HepG2 (cell line): Measurements from ENCODE around the gene PPP1CA. TPM values are rescaled to one million over a fixed set of nuclear protein-coding genes. Genes with fewer than 3 reads are reported as not detected.

ENCODE experiments used
- KDM5A ChIP-seq: fragments of 200-600 bp; sonication (generic); IDR thresholded peaks from 2 replicates; pipeline ENCODE4 v1.7.0; 2018; ENCODE audit warnings: antibody characterized with exemption, mild to moderate bottlenecking, low read length, borderline replicate concordance
- ZNF333 ChIP-seq: sonication (generic); formaldehyde crosslinking; IDR thresholded peaks from 2 replicates; pipeline ENCODE4 v1.4.0; 2020; ENCODE audit warnings: mild to moderate bottlenecking, missing genetic modification reagents, borderline replicate concordance
- ZNF549 ChIP-seq: sonication (generic); formaldehyde crosslinking; IDR thresholded peaks from 2 replicates; pipeline ENCODE4 v1.5.0; 2020; ENCODE audit warnings: missing genetic modification reagents
- ZNF644 ChIP-seq: IDR thresholded peaks from 2 replicates; pipeline ENCODE4 v1.6.1; 2016; ENCODE audit warnings: low read depth
- ZNF766 ChIP-seq: sonication (generic); formaldehyde crosslinking; IDR thresholded peaks from 2 replicates; pipeline ENCODE4 v1.5.0; 2020; ENCODE audit warnings: missing genetic modification reagents, borderline replicate concordance
- ZNF776 ChIP-seq: sonication (generic); formaldehyde crosslinking; IDR thresholded peaks from 2 replicates; pipeline ENCODE4 v1.4.0; 2020; ENCODE audit warnings: mild to moderate bottlenecking, missing genetic modification reagents
- polyA plus RNA-seq, 8 experiments: library from polyadenylated mRNA; depleted of rRNA in 3 of 8; stranded (reverse) in 7 of 8; unstranded in 1 of 8; fragments of >200 nt; fragmentation: Illumina TruSeq in 4 of 8; extraction: Trizol in 4 of 8; gene quantifications; 2 replicates each; pipeline versions ENCODE4 v1.2.1 to v1.2.3, GENCODE V29; 2011 to 2016; ENCODE audit warnings: low read depth in 4 of 8, missing spikeins in 1 of 8, mixed read lengths in 1 of 8; ENCODE audit not compliant: insufficient read depth in 1 of 8
- total RNA-seq, 5 experiments: library from RNA; depleted of rRNA; stranded (reverse); fragments of >200 nt; fragmentation: Illumina TruSeq; extraction: Trizol; gene quantifications; 2 replicates each; pipeline ENCODE4 v1.2.3, GENCODE V29; 2016; ENCODE audit warnings: low read depth in 1 of 5
- TF ChIP-seq, protein P1 (sequence below): sonication (generic); formaldehyde crosslinking; IDR thresholded peaks from 2 replicates; pipeline ENCODE4 v1.9.0; 2022; ENCODE audit warnings: missing genetic modification reagents, mild to moderate bottlenecking, borderline replicate concordance
- TF ChIP-seq, protein P2 (sequence below): sonication (generic); formaldehyde crosslinking; IDR thresholded peaks from 2 replicates; pipeline ENCODE4 v1.4.0; 2020; ENCODE audit warnings: missing genetic modification reagents, borderline replicate concordance
- TF ChIP-seq, protein P3 (sequence below): sonication (generic); formaldehyde crosslinking; IDR thresholded peaks from 2 replicates; pipeline ENCODE4 v1.5.1; 2020; ENCODE audit warnings: mild to moderate bottlenecking, missing genetic modification reagents
- TF ChIP-seq, protein P4 (sequence below): sonication (generic); formaldehyde crosslinking; IDR thresholded peaks from 2 replicates; pipeline ENCODE4 v1.4.0; 2020; ENCODE audit warnings: mild to moderate bottlenecking, low read depth, missing genetic modification reagents
- TF ChIP-seq, protein P5 (sequence below): sonication (generic); formaldehyde crosslinking; IDR thresholded peaks from 2 replicates; pipeline ENCODE4 v1.4.0; 2020; ENCODE audit warnings: missing genetic modification reagents, mild to moderate bottlenecking, borderline replicate concordance
- TF ChIP-seq, protein P6 (sequence below): sonication (generic); formaldehyde crosslinking; IDR thresholded peaks from 2 replicates; pipeline ENCODE4 v1.4.0; 2020; ENCODE audit warnings: mild to moderate bottlenecking, missing genetic modification reagents

The PPP1CA gene
- total and polyA plus RNA-seq, 2 of the 13 experiments (the other 11 are each of a cell fraction or from before 2014, with no cell fraction given), result 149 to 170 TPM

DNA sequence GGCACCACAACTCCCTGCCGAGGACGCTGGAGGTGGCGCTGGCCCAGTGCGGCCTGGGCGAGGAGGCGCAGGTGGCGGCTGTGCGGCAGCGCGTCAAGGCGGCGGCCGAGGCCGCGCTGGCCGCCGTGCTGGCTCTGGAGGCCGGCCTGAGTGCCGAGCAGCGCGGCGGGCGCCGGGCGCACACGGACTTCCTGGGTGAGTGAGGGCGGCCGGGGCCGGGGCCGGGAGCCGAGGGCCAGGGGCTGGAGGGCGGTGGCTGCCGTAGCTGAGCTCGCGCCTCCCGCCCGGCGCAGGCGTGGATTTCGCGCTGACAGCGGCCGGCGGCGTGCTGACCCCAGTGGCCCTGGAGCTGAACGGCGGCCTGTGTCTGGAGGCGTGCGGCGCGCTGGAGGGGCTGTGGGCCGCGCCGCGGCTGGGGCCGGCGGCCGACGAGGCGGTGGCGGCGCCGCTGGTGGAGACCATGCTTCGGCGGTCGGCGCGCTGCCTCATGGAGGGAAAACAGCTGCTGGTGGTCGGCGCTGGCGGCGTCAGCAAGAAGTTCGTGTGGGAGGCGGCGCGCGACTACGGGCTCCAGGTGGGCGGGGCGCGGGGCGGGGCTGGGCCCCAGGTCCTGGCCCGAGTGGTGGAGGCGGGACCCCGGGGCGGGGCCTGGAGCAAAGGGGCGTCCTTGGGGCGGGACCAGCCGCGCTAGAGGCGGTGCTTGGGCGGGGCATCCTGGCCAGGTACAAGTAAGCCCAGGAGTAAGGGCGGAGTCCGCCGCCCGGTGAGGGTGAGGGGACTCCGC lies 19.2 kb upstream of the PPP1CA start (continued):
- TF ChIP-seq, protein P1, sequence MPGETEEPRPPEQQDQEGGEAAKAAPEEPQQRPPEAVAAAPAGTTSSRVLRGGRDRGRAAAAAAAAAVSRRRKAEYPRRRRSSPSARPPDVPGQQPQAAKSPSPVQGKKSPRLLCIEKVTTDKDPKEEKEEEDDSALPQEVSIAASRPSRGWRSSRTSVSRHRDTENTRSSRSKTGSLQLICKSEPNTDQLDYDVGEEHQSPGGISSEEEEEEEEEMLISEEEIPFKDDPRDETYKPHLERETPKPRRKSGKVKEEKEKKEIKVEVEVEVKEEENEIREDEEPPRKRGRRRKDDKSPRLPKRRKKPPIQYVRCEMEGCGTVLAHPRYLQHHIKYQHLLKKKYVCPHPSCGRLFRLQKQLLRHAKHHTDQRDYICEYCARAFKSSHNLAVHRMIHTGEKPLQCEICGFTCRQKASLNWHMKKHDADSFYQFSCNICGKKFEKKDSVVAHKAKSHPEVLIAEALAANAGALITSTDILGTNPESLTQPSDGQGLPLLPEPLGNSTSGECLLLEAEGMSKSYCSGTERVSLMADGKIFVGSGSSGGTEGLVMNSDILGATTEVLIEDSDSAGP (CRISPR knock-in tag), result no peak
- no peak for TF ChIP-seq ZNF549 (CRISPR knock-in tag)
- TF ChIP-seq KDM5A, result no peak
- no peak for TF ChIP-seq ZNF333 (CRISPR knock-in tag)
- TF ChIP-seq ZNF766 (CRISPR knock-in tag), result peak; percentile 49; the same call in 1 of the 2 replicates
- TF ChIP-seq, protein P2, sequence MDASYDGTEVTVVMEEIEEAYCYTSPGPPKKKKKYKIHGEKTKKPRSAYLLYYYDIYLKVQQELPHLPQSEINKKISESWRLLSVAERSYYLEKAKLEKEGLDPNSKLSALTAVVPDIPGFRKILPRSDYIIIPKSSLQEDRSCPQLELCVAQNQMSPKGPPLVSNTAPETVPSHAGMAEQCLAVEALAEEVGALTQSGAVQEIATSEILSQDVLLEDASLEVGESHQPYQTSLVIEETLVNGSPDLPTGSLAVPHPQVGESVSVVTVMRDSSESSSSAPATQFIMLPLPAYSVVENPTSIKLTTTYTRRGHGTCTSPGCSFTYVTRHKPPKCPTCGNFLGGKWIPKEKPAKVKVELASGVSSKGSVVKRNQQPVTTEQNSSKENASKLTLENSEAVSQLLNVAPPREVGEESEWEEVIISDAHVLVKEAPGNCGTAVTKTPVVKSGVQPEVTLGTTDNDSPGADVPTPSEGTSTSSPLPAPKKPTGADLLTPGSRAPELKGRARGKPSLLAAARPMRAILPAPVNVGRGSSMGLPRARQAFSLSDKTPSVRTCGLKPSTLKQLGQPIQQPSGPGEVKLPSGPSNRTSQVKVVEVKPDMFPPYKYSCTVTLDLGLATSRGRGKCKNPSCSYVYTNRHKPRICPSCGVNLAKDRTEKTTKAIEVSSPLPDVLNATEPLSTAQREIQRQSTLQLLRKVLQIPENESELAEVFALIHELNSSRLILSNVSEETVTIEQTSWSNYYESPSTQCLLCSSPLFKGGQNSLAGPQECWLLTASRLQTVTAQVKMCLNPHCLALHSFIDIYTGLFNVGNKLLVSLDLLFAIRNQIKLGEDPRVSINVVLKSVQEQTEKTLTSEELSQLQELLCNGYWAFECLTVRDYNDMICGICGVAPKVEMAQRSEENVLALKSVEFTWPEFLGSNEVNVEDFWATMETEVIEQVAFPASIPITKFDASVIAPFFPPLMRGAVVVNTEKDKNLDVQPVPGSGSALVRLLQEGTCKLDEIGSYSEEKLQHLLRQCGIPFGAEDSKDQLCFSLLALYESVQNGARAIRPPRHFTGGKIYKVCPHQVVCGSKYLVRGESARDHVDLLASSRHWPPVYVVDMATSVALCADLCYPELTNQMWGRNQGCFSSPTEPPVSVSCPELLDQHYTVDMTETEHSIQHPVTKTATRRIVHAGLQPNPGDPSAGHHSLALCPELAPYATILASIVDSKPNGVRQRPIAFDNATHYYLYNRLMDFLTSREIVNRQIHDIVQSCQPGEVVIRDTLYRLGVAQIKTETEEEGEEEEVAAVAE (CRISPR knock-in tag), result no peak
- TF ChIP-seq ZNF644 (CRISPR knock-in tag), result no peak
- TF ChIP-seq, protein P3, sequence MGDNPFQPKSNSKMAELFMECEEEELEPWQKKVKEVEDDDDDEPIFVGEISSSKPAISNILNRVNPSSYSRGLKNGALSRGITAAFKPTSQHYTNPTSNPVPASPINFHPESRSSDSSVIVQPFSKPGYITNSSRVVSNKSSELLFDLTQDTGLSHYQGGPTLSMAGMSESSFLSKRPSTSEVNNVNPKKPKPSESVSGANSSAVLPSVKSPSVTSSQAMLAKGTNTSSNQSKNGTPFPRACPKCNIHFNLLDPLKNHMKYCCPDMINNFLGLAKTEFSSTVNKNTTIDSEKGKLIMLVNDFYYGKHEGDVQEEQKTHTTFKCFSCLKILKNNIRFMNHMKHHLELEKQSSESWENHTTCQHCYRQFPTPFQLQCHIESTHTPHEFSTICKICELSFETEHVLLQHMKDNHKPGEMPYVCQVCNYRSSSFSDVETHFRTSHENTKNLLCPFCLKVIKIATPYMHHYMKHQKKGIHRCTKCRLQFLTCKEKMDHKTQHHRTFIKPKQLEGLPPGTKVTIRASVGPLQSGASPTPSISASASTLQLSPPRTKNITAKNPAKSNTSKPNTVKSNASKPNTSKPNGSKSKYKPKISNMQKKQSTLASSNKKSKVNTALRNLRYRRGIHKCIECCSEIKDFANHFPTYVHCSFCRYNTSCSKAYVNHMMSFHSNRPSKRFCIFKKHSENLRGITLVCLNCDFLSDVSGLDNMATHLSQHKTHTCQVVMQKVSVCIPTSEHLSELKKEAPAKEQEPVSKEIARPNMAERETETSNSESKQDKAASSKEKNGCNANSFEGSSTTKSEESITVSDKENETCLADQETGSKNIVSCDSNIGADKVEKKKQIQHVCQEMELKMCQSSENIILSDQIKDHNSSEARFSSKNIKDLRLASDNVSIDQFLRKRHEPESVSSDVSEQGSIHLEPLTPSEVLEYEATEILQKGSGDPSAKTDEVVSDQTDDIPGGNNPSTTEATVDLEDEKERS (CRISPR knock-in tag), result no peak
- TF ChIP-seq, protein P4, sequence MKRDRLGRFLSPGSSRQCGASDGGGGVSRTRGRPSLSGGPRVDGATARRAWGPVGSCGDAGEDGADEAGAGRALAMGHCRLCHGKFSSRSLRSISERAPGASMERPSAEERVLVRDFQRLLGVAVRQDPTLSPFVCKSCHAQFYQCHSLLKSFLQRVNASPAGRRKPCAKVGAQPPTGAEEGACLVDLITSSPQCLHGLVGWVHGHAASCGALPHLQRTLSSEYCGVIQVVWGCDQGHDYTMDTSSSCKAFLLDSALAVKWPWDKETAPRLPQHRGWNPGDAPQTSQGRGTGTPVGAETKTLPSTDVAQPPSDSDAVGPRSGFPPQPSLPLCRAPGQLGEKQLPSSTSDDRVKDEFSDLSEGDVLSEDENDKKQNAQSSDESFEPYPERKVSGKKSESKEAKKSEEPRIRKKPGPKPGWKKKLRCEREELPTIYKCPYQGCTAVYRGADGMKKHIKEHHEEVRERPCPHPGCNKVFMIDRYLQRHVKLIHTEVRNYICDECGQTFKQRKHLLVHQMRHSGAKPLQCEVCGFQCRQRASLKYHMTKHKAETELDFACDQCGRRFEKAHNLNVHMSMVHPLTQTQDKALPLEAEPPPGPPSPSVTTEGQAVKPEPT, result 0 out of 2 replicates have a peak, but pooled peaks have one; percentile 15
- TF ChIP-seq ZNF776 (CRISPR knock-in tag), result peak; percentile 57; the same call in 1 of the 2 replicates
- TF ChIP-seq, protein P5, sequence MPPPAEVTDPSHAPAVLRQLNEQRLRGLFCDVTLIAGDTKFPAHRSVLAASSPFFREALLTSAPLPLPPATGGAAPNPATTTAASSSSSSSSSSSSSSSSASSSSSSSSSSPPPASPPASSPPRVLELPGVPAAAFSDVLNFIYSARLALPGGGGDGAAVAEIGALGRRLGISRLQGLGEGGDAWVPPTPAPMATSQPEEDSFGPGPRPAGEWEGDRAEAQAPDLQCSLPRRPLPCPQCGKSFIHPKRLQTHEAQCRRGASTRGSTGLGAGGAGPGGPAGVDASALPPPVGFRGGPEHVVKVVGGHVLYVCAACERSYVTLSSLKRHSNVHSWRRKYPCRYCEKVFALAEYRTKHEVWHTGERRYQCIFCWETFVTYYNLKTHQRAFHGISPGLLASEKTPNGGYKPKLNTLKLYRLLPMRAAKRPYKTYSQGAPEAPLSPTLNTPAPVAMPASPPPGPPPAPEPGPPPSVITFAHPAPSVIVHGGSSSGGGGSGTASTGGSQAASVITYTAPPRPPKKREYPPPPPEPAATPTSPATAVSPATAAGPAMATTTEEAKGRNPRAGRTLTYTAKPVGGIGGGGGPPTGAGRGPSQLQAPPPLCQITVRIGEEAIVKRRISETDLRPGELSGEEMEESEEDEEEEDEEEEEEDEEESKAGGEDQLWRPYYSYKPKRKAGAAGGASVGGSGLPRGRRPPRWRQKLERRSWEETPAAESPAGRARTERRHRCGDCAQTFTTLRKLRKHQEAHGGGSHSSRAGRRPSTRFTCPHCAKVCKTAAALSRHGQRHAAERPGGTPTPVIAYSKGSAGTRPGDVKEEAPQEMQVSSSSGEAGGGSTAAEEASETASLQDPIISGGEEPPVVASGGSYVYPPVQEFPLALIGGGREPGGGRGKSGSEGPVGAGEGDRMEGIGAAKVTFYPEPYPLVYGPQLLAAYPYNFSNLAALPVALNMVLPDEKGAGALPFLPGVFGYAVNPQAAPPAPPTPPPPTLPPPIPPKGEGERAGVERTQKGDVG (CRISPR knock-in tag), result no peak
- TF ChIP-seq, protein P6, sequence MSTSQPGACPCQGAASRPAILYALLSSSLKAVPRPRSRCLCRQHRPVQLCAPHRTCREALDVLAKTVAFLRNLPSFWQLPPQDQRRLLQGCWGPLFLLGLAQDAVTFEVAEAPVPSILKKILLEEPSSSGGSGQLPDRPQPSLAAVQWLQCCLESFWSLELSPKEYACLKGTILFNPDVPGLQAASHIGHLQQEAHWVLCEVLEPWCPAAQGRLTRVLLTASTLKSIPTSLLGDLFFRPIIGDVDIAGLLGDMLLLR (CRISPR knock-in tag), result no peak
